ENCODE measurements around the gene MTIF3.

Gene MTIF3, protein sequence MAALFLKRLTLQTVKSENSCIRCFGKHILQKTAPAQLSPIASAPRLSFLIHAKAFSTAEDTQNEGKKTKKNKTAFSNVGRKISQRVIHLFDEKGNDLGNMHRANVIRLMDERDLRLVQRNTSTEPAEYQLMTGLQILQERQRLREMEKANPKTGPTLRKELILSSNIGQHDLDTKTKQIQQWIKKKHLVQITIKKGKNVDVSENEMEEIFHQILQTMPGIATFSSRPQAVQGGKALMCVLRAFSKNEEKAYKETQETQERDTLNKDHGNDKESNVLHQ

DNA sequence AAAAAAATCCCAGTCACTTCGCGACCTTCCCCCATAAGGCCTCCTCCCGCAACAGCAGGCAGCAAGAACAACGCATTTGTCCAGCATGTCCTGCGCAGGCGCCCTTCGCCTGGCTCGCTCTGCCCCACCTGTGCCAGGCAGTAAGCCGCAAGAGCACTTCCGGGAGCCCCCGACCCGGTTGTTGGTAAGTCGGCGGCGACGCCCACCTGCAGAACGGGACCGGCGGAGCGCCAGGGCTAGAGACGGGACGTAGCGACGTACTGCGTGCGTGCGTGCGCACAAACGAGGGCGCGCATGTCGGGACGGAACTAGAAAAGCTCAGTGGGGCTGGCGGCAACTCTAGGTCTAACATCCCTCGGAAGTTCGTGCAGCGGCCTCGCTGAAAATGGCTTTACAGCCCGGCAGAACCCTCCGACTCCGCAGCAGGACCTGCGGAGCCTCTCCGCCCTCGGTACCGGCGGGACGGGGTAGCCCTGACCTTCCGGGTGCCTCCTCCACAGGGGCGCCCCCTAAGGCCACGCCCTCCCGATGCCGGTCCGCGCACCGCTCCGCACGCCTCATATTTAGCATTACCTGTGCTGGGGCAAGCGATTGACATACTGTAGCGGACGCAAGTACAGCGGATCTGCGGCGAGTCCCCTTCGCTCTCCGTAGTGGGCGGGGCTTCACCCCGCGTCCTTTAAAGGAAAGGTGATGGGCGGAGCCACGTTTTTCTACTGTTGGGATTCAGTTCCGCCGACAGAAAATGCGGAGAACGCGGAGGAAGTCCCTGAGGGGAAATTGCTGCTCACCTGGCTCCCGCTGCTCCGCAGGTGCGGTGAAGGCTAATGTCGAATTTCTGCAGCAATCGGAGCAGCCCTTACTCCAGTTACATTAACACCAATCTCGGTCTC lies at the start of gene MTIF3:
TSS of gene MTIF3 (minus strand) at position 629 of the 893 bp plus-strand sequence. CDS start 10,116 bp downstream, outside the sequence.
- DNase-seq (ENCODE audit: low read depth in 4 of 4, low spot score in 1 of 4), result peak; percentile 89 to 95 (median 92)

DNA sequence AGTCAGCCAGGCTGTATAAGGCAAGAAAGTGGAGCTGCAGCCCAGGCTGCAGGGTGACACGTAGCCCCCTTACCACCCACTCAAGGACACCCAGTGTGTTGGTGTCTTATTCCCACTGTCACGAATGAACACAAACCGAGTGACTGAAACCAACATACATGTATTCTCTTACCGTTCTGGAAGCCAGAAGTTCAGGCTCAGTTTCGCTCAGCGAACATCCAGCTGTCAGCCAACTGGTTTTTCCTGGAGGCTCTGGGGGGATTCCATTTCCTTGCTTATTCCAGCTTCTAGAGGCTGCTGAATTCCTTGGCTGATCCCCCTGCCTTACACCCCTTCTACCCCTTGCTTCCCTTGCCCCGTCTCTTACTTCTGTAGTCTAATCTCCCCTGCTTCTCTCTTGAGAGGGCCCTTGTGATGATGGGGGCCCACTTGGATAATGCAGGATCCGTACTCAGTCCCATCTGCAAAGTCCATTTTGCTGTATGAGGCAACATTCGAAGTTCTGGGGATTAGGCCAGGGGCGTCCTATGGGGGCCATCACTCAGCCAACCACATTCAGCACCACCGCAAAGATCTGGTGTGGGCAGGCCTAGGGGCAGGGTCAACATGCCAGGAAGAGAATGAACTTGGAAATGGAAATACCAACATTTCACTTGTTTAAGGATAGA lies 47.3 kb upstream of the MTIF3 start:
- DNase-seq (ENCODE audit: low read depth in 4 of 4, low spot score in 1 of 4), result no peak

DNA sequence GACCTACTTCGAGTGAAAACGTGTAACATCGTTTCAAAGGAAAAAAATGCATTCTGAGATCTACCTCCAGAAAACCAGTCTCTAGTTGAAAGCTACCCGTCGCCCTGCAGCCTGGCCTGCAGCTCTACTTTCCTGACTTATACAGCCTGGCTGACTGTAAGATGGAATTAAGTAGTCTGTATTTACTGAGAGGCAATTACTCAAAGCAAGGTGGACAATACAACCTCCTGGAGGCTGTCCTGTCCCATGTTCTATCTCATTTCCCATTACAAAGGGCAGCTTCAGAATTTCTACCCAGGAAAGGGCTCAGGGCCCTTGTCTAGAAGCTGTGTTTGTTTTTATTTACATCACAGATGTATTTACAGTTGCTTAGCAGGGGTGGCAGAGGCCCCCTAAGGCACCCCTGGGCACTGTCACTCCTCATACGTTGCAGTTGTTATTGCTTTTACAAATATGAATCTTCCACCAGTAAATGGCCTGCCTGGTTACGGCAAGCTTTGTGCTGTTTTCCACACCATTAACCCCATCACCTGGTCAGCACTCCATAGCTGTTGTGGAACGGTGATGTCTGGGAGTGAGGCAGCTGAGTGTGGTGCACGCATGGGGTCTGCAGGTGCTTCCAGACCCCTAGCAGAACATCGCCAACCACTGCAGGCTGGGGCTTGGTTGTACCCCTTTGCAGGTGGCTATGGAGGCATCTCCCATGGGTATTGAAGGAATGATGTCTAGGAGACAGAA lies 46.3 kb upstream of the MTIF3 start:
- DNase-seq (ENCODE audit: low read depth in 4 of 4, low spot score in 1 of 4), result no peak

DNA sequence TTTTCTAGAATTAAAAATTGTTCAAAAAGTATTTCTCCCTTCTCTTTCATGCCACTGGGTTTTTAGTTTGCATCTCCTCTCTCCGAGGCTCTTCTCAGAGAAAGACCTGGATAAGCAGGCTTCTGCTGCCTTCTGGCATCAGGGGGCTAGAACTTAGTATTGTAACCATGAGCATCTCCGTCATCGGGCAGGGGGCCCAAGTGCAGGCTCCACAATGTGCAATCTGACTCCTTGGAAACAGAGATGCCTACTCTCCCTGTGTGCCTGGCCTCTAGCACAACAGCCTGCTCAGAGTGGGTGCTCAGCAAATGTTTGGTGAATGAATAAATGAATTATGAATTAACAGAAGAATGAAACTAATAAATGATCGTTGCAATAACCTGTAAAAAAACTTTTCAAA lies 45.6 kb upstream of the MTIF3 start:
- DNase-seq (ENCODE audit: low read depth in 4 of 4, low spot score in 1 of 4), result no peak

DNA sequence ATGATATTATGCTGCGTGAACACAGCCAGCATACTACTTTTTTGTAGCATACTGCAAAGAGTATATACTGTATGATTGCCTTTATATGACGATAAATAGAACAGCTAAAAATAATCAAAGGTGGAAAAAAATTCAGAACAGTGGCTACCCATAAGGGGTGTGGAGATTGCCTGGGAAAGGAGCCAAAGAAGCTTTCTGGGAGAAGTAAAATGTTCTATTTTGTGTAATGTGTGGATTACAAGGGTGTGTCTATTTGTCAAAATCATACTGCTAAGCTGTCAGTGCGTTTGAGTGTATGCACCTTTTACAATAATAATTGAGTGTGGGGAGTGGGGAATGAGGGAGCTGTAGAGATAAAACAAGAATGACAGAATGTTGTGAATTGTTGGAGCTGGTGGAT lies 45.2 kb upstream of the MTIF3 start:
- DNase-seq (ENCODE audit: low read depth in 4 of 4, low spot score in 1 of 4), result no peak

DNA sequence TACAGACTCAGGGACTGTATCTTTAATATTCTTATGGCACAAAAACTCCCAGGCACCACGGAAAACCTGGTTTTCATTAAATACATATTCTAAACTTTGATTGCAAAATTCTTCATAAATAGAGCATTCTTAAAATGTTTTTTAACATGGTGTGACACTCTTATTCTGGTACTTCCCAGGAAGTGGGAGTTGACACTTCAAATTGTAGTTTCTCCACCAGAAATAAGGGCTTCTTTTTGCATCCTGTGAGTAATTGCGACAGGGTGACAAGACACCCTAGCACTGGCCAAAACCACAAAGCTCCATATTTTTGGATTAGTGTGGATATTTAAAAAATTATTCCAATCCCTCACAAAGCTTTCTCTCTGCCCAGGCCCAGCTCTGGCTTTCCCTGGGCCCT lies 43.6 kb upstream of the MTIF3 start:
- no peak for DNase-seq (ENCODE audit: low read depth in 4 of 4, low spot score in 1 of 4)

DNA sequence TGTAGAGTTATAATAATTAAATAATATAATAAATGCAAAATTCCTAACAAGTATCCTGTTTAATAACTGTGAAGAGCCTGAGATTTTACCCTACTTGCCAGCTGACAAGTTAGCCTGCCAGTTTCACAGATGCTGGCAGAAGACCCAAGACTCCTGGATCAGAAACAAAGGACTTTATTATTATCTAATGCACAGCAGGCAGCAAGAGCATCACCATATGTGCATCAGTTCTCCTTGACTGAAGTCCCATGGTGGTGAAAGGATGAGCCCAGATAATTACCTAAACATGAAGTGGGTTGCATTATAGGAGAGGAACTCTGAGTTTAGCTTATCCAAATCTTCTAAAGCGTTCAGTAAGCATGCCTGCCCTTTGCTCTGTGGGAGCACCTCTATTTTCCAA lies 39.1 kb upstream of the MTIF3 start:
- DNase-seq (ENCODE audit: low read depth in 4 of 4, low spot score in 1 of 4), result no peak

DNA sequence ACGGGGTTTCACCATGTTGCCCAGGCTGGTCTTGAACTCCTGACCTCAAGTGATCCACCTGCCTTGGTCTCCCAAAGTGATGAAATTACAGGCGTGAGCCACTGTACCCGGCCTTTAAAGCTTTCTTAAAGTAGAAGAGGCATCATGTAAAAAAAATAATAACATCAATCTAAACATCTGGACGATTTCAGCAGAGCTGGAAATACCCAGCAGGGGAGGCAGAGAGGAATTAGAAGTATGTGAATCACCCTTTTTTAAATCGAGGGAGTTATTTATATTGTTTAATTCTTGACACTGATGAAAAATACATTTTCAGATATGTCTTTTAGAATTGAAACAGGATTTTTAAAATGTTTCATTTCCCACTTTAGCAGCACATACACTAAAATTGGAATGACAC lies 37.4 kb upstream of the MTIF3 start:
- no peak for DNase-seq (ENCODE audit: low read depth in 4 of 4, low spot score in 1 of 4)

DNA sequence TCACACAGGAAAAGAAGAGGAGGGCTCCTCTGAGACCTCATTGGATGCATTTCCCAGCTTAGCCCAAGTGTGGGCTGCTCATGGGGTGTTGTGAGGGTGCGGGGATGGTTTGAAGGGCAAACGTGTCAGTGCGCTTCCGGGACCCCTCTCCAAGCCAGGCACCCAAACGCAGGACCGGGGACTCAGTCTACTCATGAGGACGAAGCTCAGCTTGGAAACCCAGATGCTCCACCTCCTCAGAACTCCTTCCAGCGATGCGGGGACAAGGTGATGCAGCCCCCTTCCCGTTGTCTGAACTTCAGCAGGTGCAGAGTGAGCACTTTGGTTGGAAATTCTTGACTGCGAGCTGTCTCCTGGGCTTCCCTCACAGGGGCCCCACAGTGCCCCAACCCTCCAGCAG lies 33.1 kb upstream of the MTIF3 start:
- DNase-seq (ENCODE audit: low read depth in 4 of 4, low spot score in 1 of 4), result no peak

DNA sequence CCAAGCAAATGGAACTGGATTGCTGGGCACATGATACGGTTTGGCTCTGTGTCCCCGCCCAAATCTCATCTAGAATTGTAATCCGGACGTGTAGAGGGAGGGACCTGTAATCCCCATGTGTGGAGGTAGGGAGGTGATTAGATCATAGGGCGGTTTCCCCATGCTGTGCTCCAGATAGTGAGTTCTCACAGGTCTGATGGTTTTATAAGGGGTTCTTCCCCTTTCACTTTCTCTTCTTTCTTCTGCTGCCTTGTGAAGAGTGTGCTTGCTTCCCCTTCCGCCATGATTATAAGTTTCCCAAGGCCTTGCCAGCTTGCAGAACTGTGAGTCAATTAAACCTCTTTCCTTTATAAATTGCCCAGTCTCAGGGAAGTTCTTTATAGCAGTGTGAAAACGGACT lies 32.6 kb upstream of the MTIF3 start:
- DNase-seq (ENCODE audit: low read depth in 4 of 4, low spot score in 1 of 4), result no peak

DNA sequence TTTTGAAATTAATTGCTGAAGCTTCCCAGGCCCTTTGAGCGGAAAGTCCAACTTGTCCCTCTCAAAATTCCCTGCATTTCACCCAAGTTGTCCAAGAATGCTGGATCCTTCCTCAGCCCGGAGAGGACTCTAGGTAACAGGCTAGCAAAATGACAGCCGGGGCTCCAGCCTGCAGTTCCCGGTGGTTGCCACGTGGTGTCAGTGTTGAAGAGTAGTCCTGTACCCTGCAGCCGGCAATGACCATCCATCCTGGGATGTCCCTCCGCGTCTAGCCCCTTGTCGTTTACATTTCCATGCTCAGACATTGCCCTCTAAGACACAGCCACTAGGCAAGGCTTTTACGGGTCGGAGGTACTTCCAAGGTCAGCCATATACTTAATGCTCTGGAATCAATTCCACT lies 31.4 kb upstream of the MTIF3 start:
- DNase-seq (ENCODE audit: low read depth in 4 of 4, low spot score in 1 of 4), result peak in 2 of 4 experiments; percentile 13 to 16

DNA sequence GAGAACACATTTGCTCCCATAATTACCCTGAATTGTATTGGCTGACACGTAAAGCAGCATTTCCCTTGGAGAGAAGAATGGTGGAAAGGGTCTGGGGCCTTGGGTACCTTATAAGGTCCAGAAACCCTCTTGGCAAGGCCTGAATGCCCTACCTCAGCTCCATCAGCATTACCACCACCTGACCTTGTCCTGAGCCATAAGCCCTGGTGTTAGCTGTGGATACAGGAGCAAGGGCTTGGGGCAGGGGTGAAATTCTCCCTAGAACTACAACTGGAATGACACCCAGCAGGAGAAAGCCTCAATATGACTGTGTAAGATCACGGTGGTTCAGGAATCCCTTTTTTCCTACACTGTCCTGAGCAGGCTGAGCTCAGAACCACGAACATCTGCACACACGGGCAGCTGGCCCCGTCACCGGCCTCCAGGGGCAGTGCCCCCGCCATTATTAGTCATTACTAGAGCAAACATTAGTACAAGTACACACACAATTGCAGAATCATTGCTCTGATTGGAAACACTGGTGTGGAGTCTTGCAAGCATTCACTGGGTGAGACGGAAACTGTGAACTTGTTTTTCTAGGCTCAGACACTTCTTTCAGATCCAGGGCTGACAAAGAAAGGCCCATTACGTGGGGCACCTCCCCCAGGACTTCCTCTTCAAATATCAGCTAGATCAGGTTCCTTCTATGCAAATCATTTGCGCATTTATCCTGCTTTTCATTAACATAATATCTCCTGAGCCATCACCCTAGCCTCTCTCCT lies 26.8 kb upstream of the MTIF3 start:
- DNase-seq (ENCODE audit: low read depth in 4 of 4, low spot score in 1 of 4), result no peak

DNA sequence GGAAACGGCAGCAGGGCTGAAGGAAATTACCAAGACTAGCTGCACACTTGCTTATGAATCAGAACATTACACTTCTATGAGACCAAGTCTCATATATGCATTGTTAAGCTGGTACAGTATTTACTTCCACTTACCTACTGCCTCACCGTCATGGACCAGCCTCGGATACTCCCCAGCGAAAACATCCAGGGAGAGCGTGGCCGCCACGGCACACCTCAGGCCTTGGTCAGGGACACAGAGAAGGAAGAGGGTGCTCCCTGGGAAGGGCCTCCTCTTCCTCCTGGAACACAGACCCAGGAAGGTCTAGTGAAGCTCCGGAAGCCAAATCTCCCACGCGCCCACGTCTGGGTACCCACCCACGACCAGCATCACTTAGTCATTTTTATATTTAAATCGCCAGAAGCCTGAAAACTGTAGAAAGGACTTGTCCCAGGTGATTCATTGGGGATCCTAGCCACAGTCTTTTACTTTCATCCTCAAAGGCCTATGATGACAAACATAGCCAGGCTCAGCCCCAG lies 24.4 kb upstream of the MTIF3 start:
- DNase-seq (ENCODE audit: low read depth in 4 of 4, low spot score in 1 of 4), result no peak

DNA sequence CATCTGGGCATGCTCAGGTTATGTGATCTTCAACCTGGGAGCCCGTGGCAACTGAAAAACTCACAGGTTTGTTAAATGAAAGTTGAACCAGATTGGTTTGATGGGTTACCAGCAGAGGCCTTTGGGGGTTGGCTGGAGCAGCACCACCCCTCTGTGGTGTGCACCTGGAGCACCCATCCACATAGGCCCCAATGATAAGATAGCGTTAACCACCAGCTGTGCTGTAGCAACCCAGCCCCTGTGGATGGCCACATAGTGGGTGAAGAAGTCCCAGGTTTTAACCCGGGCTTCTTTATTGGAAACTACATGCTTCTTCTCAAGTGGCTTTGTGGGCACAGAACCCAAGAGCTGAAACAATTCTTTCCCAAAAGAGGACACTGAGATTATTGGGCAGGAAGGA lies 22.6 kb upstream of the MTIF3 start:
- DNase-seq (ENCODE audit: low read depth in 4 of 4, low spot score in 1 of 4), result no peak

DNA sequence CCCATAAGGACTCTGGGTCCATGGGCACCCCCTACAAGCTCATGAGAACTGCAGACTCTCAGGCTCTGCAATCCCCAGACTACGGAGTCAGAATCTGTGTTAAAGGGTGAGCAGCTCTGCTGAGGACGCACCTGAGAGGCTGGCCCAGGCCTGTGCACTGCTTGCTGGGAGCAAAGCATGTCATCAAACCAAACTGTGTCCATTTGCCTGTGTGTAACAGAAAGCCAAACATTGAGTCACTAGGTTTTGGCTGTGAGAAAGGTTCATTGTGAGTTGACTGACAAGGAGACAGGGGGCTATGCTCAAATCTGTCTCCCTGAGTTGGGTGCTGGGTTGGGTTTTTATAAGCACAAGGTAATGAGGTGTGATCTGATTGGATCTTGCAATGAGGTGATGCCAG lies 22.1 kb upstream of the MTIF3 start:
- DNase-seq (ENCODE audit: low read depth in 4 of 4, low spot score in 1 of 4), result no peak

DNA sequence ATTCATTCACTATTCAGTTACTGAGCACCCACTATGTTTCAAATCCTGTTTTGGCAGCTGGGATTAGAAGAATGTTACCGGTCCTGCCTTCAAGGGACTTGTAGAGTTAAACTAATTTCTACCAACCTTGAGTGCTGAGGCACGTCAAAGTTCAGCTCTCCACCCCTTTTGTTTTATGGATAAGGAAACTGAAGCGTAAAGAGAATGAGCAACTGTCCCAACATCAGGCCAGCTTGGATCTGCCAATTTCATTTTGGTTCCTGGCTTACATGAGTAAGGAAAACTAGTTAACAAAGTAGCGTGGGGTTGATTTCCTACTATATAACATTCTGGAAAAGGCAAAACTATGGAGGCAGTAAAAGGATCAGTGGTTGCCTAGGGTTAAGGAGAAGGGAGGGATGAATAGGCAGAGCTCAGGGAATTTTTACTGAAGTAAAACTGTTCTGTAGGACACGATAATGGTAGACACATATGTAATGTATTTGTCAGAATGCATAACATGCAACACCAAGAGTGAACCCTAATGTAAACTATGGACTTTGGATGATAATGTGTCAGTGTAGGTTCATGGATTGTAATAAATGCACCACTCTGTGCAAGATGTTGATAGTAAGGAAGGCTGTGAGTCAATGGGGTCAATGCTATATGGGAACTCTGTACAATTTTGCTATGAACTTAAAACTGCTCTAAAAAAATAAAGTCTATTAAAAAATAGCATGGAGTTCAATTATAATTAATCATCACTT lies 19.9 kb upstream of the MTIF3 start:
- DNase-seq (ENCODE audit: low read depth in 4 of 4, low spot score in 1 of 4), result no peak

DNA sequence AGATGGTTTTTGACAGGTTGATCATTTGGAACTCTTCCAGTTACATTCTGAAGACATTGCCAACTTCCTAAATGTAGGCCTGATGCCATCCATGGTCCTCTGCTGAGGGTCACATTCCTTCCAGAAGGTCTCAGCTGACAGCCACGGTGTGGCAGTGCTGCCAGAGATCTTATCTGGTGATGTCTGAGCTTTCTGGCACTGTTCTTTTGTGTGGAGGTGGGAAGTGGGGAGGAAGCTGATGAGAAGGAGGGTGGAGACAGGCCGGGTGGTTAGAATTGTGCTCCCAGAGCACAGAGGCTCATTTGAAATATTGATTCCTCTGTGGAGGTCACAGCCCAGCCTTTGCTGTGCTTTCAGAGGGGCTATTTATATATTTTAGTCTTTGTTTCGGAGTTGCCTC lies 16.1 kb upstream of the MTIF3 start:
- DNase-seq (ENCODE audit: low read depth in 4 of 4, low spot score in 1 of 4), result no peak

DNA sequence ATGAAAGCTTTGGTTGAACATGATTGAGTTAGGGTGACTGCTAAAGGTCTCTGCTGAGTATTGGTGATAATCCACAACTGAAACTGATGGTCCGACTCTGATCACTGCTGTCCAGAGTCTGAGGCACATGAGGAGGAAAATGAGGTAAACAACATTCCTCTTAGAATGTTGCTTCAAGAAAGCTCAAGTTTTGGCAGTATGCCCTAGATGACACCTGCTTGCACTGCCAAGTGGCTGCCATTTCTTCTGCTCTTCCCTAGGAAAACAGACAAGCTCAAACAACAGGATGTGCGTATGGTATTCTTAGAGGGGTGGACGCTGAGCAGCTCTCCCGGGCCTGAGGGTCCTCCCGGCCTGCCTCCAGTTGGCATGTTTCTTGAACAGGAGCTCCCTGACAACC lies 15.2 kb upstream of the MTIF3 start:
- DNase-seq (ENCODE audit: low read depth in 4 of 4, low spot score in 1 of 4), result no peak

DNA sequence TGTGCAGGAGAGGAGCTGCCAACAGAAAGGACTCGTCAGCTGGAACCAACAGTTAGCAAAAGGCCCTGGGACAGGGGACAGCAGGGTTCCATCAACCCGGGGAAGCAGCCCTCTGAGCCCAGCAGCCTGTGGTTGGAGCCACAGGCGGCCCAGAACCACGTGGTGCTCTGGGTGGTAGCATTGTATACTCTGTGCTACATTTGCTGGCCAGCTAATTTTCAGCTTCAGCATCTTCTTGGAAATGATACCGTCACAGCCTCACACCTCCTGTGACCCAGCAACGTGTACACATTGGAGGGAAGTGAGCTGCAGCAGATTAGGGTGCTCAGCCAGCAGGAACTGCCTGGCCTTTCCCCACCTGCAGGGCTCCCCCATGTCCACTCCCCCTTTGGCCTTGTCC lies 13.1 kb upstream of the MTIF3 start:
- DNase-seq (ENCODE audit: low read depth in 4 of 4, low spot score in 1 of 4), result no peak

All from stimulated activated CD4-positive, alpha-beta T cell treated with anti-CD3 and anti-CD28 coated beads, Interleukin-1b, Interleukin-23, amount 100 ng/mL, for 24 hours (primary cell).